KOPT-K1 (cell line): ENCODE measurements around the gene ARRDC5.
"Not testable (repeated sequence)": the region's sequence is repeated elsewhere in the genome, so short reads cannot be mapped to it uniquely, and the experiment has no call there.

Source experiments
- H3K27ac ChIP-seq: fragments of 200-600 bp; sonication (generic); 2 replicates; pipeline ENCODE4 v1.5.1; 2016; ENCODE audit warnings: antibody characterized with exemption, mild to moderate bottlenecking, low read depth, low read length; ENCODE audit not compliant: poor library complexity, severe bottlenecking
- H3K36me3 ChIP-seq: fragments of 200-600 bp; sonication (generic); 2 replicates; pipeline ENCODE4 v1.5.1; 2017; ENCODE audit warnings: antibody characterized with exemption, mild to moderate bottlenecking, low read length, moderate library complexity; ENCODE audit not compliant: insufficient read depth
- H3K9me3 ChIP-seq: fragments of 200-600 bp; sonication (generic); 2 replicates; pipeline ENCODE4 v1.5.1; 2017; ENCODE audit warnings: antibody characterized with exemption, low read length, mild to moderate bottlenecking; ENCODE audit not compliant: insufficient read depth, poor library complexity, severe bottlenecking

ARRDC5 gene

GRCh38 chr19:4914736-4915501 is 12.2 kb upstream of the ARRDC5 start:
- Histone ChIP-seq H3K9me3 (no peaks in the 10 kb centered on the region), H3K27ac (no peak overlapping the region), H3K36me3 (peaks cover 97% of the 10 kb centered on the region)

DNA sequence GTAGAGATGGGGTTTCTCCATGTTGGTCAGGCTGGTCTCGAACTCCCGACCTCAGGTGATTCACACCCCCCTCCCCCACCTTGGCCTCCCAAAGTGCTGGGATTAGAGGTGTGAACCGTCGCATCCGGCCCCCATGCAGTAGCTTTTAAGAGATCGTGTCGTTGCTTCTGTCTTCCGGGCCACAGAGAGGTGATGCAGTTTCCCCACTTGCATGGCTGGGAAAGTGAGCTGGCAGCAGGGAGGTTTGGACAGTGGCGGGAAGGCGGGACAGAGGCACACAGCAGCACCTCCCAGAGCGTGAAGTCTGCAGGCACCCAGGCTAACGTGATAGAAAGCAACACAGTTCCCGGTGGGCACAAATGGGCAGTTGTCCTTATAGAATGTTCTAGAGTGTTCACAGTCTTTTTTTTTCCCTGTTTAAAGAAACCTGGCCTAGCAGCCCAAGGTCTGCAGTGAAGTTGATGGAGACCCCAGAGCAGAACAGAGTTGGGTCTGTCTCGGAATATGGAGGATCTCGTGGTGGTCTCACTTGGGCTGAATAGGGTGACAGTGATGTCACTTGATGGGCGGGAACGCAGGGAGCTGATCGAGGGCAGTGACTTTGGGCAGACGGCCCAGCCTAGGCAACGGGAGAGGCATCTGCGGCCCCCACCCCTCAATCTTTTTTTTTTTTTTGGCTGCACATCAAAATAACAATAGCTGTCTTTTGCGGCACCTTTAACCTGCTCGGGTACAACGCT is 11.5 kb upstream of the ARRDC5 start:
- Histone ChIP-seq H3K36me3 (peaks cover 90% of the 10 kb centered on the region), H3K27ac (no peak overlapping the region)

GRCh38 chr19:4911786-4912672 is 9.3 kb upstream of the ARRDC5 start:
- H3K27ac ChIP-seq = peak overlapping the region; percentile 95
- no peaks in the 10 kb centered on the region for H3K9me3 ChIP-seq
- peaks cover 68% of the 10 kb centered on the region for H3K36me3 ChIP-seq

More for the DNA sequence above, 11.5 kb upstream of the ARRDC5 start:
- H3K9me3 ChIP-seq = no peaks in the 10 kb centered on the region

- no peaks in the 10 kb centered on the region for H3K9me3 ChIP-seq
- peaks cover 61% of the 10 kb centered on the region for H3K36me3 ChIP-seq
Observed at GRCh38 chr19:4911314-4911713, 8.6 kb upstream of the ARRDC5 start.

GRCh38 chr19:4910594-4911281 is 8.0 kb upstream of the ARRDC5 start:
- H3K9me3 ChIP-seq = no peaks in the 10 kb centered on the region
- H3K27ac ChIP-seq = peak overlapping the region; percentile 95
- peaks cover 55% of the 10 kb centered on the region for H3K36me3 ChIP-seq

More at GRCh38 chr19:4911314-4911713, 8.6 kb upstream of the ARRDC5 start:
- peak overlapping the region; percentile 95 for H3K27ac ChIP-seq

DNA sequence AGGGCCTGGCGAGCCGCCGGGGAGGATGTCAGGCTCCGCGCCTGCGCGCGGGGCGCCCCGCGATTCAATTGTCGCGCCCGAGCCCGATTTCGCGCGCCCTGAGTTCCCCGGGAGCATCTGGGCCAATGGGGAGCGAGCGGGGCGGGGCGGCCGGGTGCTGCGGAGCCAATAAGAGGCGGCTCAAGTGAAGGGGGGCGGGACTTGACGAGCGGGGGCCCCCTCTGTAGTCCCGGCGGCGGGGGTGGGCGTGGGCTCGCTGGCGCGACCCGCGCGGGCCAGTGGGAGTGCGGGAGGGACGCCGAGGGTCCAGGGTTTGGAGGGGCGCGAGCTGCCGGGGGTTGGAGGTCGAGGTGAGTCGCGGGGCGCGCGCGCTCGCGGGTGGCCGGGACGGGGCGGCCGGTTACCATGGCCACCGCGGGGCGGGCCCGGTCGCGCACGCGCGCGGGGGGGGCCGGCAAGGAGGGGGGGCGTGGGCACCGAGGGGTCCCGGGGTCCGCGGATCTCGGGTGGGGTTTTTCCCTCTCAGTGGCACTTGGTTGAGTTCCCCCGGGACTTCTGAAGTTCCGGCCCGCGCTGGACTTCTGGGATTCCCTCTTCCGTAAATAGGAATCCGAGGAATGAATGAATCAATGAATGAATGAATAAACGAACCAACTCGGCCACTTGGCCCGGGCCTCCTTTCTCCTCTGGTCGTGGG is 7.3 kb upstream of the ARRDC5 start:
- Histone ChIP-seq H3K36me3 (peaks cover 48% of the 10 kb centered on the region), H3K9me3 (no peaks in the 10 kb centered on the region), H3K27ac (peak overlapping the region; percentile 95)

DNA sequence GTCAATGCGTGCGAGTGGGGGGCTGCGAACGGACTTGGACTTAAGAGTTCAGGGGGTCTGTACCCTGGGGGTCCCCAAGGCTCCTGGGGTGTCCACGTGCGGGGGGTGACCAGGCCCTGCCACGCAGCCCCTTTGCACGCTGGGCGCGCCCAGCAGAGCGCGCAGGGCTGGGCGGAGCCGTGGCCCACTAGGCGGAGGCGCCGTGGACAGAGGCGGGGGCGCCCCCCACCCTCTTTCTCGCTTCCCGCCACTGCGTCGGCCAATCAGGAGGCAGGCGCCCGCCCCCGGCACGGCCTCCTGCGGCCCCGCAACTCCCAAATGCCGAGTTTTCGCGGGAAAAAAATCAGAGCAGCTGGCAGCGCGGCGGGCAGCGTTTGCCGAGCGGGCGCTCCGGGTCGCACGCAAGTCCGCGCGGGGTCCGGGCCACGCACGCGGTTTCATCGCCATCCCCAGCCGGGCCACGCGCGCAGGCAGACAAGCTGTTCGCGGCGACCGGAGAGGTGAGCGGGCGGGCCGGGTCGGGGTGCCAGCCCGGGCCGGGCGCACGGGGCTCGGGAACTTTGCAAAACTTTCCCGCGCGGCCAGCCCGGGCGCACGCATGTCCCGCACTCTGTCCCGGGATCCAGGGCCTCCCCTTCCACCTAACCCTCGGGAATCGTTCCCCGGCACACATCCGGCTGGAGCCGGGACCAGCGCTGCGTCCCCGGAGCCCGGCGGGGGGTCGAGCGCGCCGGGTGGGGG is 6.6 kb upstream of the ARRDC5 start, which contains the start of gene UHRF1:
TSS of gene UHRF1 (plus strand) at position 346 of the 741 bp plus-strand sequence. CDS start 1,385 bp downstream, outside the sequence.
- Histone ChIP-seq H3K9me3 (no peaks in the 10 kb centered on the region), H3K36me3 (peaks cover 41% of the 10 kb centered on the region), H3K27ac (peak within 1 kb of the TSS; percentile 95)

GRCh38 chr19:4908781-4909155 is 6.1 kb upstream of the ARRDC5 start:
- H3K27ac ChIP-seq = peak overlapping the region; percentile 95
- H3K9me3 ChIP-seq = no peaks in the 10 kb centered on the region

DNA sequence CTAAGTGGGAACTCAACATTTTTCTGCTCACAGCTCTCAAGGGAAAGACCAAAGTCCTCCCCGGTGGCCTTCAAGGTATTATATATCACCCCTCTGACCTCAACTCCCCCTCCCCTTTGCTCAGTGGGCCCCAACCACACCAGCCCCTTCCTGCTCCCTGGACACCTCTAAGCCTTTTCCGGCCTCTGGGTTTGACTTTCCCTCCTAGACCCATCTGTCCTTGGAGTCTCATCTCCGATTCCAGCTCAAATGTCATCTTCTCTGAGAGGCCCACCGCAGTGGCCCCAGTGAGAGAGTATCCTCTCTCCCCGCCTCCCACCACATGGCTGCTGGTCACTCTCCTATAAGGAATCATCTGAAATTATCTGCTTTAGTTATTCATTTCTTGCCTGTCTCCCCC is 5.7 kb upstream of the ARRDC5 start:
- Histone ChIP-seq H3K9me3 (no peaks in the 10 kb centered on the region), H3K27ac (peak overlapping the region; percentile 95)

More at GRCh38 chr19:4908781-4909155, 6.1 kb upstream of the ARRDC5 start:
- peaks cover 36% of the 10 kb centered on the region for H3K36me3 ChIP-seq

GRCh38 chr19:4906963-4907362 is 4.3 kb upstream of the ARRDC5 start:
- Histone ChIP-seq H3K9me3 (no peaks in the 10 kb centered on the region), H3K36me3 (peaks cover 18% of the 10 kb centered on the region), H3K27ac (no peak overlapping the region)

More for the DNA sequence above, 5.7 kb upstream of the ARRDC5 start:
- peaks cover 32% of the 10 kb centered on the region for H3K36me3 ChIP-seq

DNA sequence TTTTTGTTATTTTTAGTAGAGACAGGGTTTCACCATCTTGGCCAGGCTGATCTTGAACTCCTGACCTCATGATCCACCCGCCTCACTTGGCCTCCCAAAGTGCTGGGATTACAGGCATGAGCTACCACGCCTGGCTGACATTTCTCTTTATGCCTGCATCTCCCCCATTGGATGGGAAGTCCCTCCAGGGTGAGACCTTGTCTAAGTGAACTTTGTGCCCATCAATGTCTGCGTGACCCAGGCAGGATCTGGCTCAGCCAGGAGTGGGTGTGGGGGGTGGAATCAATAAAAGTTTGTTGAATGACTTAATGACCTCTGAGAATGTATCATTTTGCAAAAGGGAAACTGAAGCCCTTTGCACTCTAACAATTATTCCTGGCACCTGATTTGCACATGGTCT is 1.8 kb upstream of the ARRDC5 start:
- Histone ChIP-seq H3K27ac (no peak overlapping the region), H3K36me3 (no peaks in the 10 kb centered on the region), H3K9me3 (no peaks in the 10 kb centered on the region)

DNA sequence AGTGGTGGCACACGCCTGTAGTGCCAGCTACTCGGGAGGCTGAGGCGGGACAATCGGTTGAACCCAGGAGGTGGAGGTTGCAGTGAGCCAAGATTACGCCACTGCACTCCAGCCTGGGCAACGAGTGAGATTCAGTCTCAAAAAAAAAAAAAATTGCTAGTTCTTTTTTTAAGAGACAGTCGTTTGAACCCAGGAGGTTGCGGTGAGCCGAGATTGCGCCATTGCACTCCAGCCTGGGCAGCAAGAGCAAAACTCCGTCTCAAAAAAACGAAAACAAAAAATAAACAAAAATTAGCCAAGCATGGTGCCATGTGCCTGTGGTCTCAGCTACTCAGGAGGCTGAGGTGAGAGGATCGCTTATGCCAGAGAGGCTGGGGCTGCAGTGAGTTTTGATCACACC is 1.8 kb downstream of the ARRDC5 start:
- not testable (repeated sequence) for H3K27ac ChIP-seq, H3K36me3 ChIP-seq, H3K9me3 ChIP-seq

GRCh38 chr19:4897146-4897545 is 5.5 kb downstream of the ARRDC5 start:
- Histone ChIP-seq H3K36me3 (no peaks in the 10 kb centered on the region), H3K27ac (no peak overlapping the region), H3K9me3 (no peaks in the 10 kb centered on the region)
